Neural cell (in vitro differentiated cells): ENCODE data around the gene CARS2. TPM values are rescaled to one million over a fixed set of nuclear protein-coding genes. Genes with fewer than 3 reads are reported as not detected.

Experiments
- H2AFZ ChIP-seq: fragments of 200-600, 300-800 bp; sonication (generic), shearing (Covaris generic); 2 replicates; pipeline ENCODE4 v1.6.0; 2014; ENCODE audit warnings: low read depth, mild to moderate bottlenecking, antibody characterized with exemption, low read length, moderate library complexity
- H3F3A ChIP-seq: fragments of 200-600 bp; shearing (Covaris generic); 2 replicates; pipeline ENCODE4 v1.6.1; 2016; ENCODE audit warnings: mild to moderate bottlenecking, moderate library complexity, mixed read lengths, antibody characterized with exemption, low read length; ENCODE audit not compliant: insufficient read depth, poor library complexity, severe bottlenecking
- H3K27ac ChIP-seq: fragments of 200-600, 300-800 bp; sonication (generic), shearing (Covaris generic); 2 replicates; pipeline ENCODE4 v1.5.1; 2014; ENCODE audit warnings: mild to moderate bottlenecking, low read length, moderate library complexity
- H3K27me3 ChIP-seq: fragments of 300-800, 200-600 bp; sonication (generic), shearing (Covaris generic); 2 replicates; pipeline ENCODE4 v1.6.0; 2014; ENCODE audit warnings: mild to moderate bottlenecking, low read depth, low read length, moderate library complexity; ENCODE audit not compliant: insufficient read depth
- H3K36me3 ChIP-seq: fragments of 300-800, 200-600 bp; sonication (generic), shearing (Covaris generic); 2 replicates; pipeline ENCODE4 v1.5.1; 2014; ENCODE audit warnings: mild to moderate bottlenecking, antibody characterized with exemption, low read length, moderate library complexity; ENCODE audit not compliant: insufficient read depth
- H3K4me2 ChIP-seq: fragments of 300-800, 200-600 bp; sonication (generic), shearing (Covaris generic); 2 replicates; pipeline ENCODE4 v1.6.0; 2014; ENCODE audit warnings: mild to moderate bottlenecking, low read length
- H3K4me3 ChIP-seq: fragments of 300-800, 200-600 bp; sonication (generic), shearing (Covaris generic); 2 replicates; pipeline ENCODE4 v1.5.1; 2014; ENCODE audit warnings: mild to moderate bottlenecking, low read length, moderate library complexity
- H3K79me2 ChIP-seq: fragments of 200-600 bp; shearing (Covaris generic); replicated peaks from 2 replicates; pipeline ENCODE4 v1.6.0; 2014; ENCODE audit warnings: mild to moderate bottlenecking, low read length, moderate library complexity; ENCODE audit not compliant: insufficient read depth
- H3K9ac ChIP-seq: fragments of 300-800, 200-600 bp; sonication (generic), shearing (Covaris generic); 2 replicates; pipeline ENCODE4 v1.6.1; 2016; ENCODE audit warnings: mild to moderate bottlenecking, low read length, mixed read lengths
- H3K9me2 ChIP-seq: fragments of 200-600 bp; shearing (Covaris generic); 2 replicates; pipeline ENCODE4 v1.6.1; 2016; ENCODE audit warnings: mild to moderate bottlenecking, low read length, mixed read lengths; ENCODE audit not compliant: insufficient read depth
- H3K9me3 ChIP-seq: fragments of 200-600, 300-800 bp; sonication (generic), shearing (Covaris generic); 2 replicates; pipeline ENCODE4 v1.6.1; 2016; ENCODE audit warnings: mild to moderate bottlenecking, mixed run types, low read length, moderate library complexity, mixed read lengths
- H4K20me1 ChIP-seq: fragments of 200-600 bp; shearing (Covaris generic); 2 replicates; pipeline ENCODE4 v1.6.1; 2016; ENCODE audit warnings: mild to moderate bottlenecking, mixed run types; ENCODE audit not compliant: insufficient read depth
- CTCF ChIP-seq: fragments of 450-650 bp; IDR thresholded peaks from 2 replicates; pipeline ENCODE4 v1.5.1; 2014; ENCODE audit warnings: antibody characterized with exemption, mild to moderate bottlenecking, moderate library complexity; ENCODE audit not compliant: poor library complexity, severe bottlenecking
- EP300 ChIP-seq: fragments of 450-650 bp; conservative IDR thresholded peaks from 2 replicates; pipeline ENCODE4 v1.6.1; 2014; ENCODE audit warnings: antibody characterized with exemption, mild to moderate bottlenecking, moderate library complexity; ENCODE audit not compliant: poor library complexity, severe bottlenecking
- EZH2 ChIP-seq: fragments of 200-600, 300-800 bp; shearing (Covaris generic), sonication (generic); IDR thresholded peaks from 2 replicates; pipeline ENCODE4 v1.6.1; 2014; ENCODE audit warnings: antibody characterized with exemption, low read length, borderline replicate concordance, mild to moderate bottlenecking; ENCODE audit not compliant: insufficient read depth, poor library complexity, severe bottlenecking
- MXI1 ChIP-seq: fragments of 450-650 bp; conservative IDR thresholded peaks from 2 replicates; pipeline ENCODE4 v1.6.1; 2014; ENCODE audit warnings: antibody characterized with exemption, mild to moderate bottlenecking; ENCODE audit not compliant: poor library complexity, severe bottlenecking
- POLR2AphosphoS5 ChIP-seq: IDR thresholded peaks from 2 replicates; pipeline ENCODE4 v1.6.1; 2012
- RAD21 ChIP-seq: fragments of 450-650 bp; conservative IDR thresholded peaks from 2 replicates; pipeline ENCODE4 v1.6.1; 2014; ENCODE audit warnings: antibody characterized with exemption, mild to moderate bottlenecking, moderate library complexity
- REST ChIP-seq: IDR thresholded peaks from 2 replicates; pipeline ENCODE4 v1.6.1; 2012; ENCODE audit warnings: borderline replicate concordance
- SMC3 ChIP-seq: fragments of 450-650 bp; conservative IDR thresholded peaks from 2 replicates; pipeline ENCODE4 v1.6.1; 2014; ENCODE audit warnings: antibody characterized with exemption, mild to moderate bottlenecking, moderate library complexity; ENCODE audit not compliant: poor library complexity
- TAF1 ChIP-seq: IDR thresholded peaks from 2 replicates; pipeline ENCODE4 v1.6.1; 2012; ENCODE audit warnings: low read depth
- polyA plus RNA-seq: library from polyadenylated mRNA; depleted of rRNA; stranded (reverse); fragments of >200 nt; gene quantifications from 2 replicates; pipeline ENCODE4 v1.2.3, GENCODE V29; 2014

Gene CARS2
- polyA plus RNA-seq, 1 donor from 2014 or later, result 92.2 TPM

GRCh38 chr13:110714797-110715394, 9.0 kb upstream of the CARS2 start:
- H3F3A ChIP-seq, result peaks cover 6% of the 10 kb centered on the region
- H3K9me2 ChIP-seq, result no peaks in the 10 kb centered on the region
- peak overlapping the region; percentile 93 for H3K4me3 ChIP-seq
- H3K27me3 ChIP-seq, result no peaks in the 10 kb centered on the region
- no peaks in the 10 kb centered on the region for H3K9me3 ChIP-seq
- H3K9ac ChIP-seq, result peak overlapping the region; percentile 100
- peaks cover 54% of the 10 kb centered on the region for H3K79me2 ChIP-seq
- TF ChIP-seq CTCF (peak; percentile 40), TAF1 (peak; percentile 79), SMC3 (peak; percentile 54), EP300 (peak; percentile 49), POLR2AphosphoS5 (peak; percentile 97), RAD21 (peak; percentile 46), MXI1 (peak; percentile 55), EZH2 (no peak), REST (no peak)
- H4K20me1 ChIP-seq, result peaks cover 3% of the 10 kb centered on the region
- no peaks in the 10 kb centered on the region for H3K36me3 ChIP-seq
- H3K27ac ChIP-seq, result peak overlapping the region; percentile 97
- H2AFZ ChIP-seq, result no peak overlapping the region
- peak overlapping the region; percentile 44 for H3K4me2 ChIP-seq

- Histone ChIP-seq H3K79me2 (peaks cover 52% of the 10 kb centered on the region), H3K4me3 (peak overlapping the region; percentile 93), H4K20me1 (peaks cover 3% of the 10 kb centered on the region), H2AFZ (no peak overlapping the region), H3K27me3 (no peaks in the 10 kb centered on the region), H3K36me3 (no peaks in the 10 kb centered on the region), H3K9me2 (no peaks in the 10 kb centered on the region), H3K27ac (peak overlapping the region; percentile 97), H3K4me2 (no peak overlapping the region), H3K9ac (peak overlapping the region; percentile 100), H3K9me3 (no peaks in the 10 kb centered on the region), H3F3A (peaks cover 6% of the 10 kb centered on the region)
- TF ChIP-seq CTCF, result peak; percentile 42
- TF ChIP-seq RAD21, result peak; percentile 20
- TF ChIP-seq POLR2AphosphoS5, result peak; percentile 72
- TF ChIP-seq REST, result peak; percentile 79
- TF ChIP-seq EZH2, result no peak
- TF ChIP-seq SMC3, result peak; percentile 46
- no peak for TF ChIP-seq EP300
- TF ChIP-seq TAF1, result peak; percentile 82
- no peak for TF ChIP-seq MXI1
Observed at GRCh38 chr13:110713981-110714796, 8.3 kb upstream of the CARS2 start.
